ENCODE data around the gene VBP1.
"Not testable (repeated sequence)": the region's sequence is repeated elsewhere in the genome, so short reads cannot be mapped to it uniquely, and the experiment has no call there.

The VBP1 gene

DNA sequence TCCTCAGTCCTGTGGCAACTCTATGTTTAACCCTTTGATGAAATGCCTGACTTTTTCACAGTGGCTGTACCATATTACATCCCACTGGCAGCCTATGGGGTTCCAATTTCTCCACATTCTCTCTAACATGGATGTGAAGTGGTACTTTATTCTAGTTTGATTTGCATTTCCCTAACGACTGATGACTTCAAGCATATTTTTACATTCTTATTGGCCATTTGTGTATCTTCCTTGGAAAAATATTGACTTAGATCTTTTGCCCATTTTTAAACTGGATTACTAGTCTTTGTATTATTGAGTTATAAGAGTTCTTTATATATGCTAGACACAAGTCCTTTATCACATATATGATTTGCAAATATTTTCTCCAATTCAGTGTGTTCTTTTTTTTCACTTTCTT, 50.2 kb downstream of the VBP1 start:
- DNase-seq, result no peak

DNA sequence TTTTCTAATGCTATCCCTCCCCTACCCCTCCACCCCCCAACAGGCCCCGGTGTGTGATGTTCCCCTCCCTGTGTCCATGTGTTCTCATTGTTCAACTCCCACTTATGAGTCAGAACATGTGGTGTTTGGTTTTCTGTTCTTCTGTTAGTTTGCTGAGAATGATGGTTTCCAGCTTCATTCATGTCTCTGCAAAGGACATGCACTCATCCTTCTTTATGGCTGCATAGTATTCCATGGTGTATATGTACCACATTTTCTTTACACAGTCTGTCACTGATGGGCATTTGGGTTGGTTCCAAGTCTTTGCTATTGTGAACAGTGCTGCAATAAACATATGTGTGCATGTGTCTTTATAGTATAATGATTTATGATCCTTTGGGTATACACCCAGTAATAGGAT, 51.7 kb downstream of the VBP1 start:
- DNase-seq, result not testable (repeated sequence)

DNA sequence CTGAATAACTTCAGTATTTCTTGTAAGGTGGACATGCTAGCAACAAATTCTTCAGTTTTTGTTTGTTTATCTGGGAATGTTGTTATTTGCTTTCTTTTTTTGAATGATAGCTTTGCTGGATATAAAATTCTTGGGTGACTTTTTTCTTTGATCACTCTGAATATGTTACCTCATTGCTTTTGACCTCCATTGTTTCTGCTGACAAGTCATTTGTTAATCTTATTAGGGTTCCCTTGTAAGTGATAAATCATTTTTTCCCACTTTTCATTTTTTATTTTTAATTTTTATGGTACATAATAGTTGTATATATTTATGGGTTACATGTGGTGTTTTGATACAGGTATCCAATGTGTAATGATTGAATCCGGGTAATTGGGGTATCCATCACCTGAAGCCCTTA, 54.7 kb downstream of the VBP1 start:
- DNase-seq, result no peak

DNA sequence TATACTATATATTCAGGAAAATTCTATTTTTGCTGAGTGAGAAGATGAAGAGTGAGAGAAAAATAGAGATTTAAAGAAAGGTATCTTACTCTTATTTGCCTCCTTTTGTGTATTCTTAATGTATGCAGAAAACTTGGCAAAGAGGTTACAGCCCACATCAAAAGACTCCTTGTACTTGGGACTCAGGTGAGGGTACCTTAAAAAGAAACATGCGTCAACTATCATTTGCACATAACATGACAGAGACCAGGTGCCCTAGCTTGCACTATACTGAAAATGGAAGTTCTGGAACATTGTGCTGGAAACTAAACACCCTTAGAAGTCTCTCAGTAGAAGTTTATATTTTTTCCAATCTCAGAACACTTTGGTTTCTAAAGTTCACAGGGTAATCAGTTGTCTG, 63.6 kb downstream of the VBP1 start:
- DNase-seq, result no peak
